Activated CD4-positive, alpha-beta T cell treated with anti-CD3 and anti-CD28 coated beads for 48 hours (primary cell): ENCODE measurements around the gene NDFIP1.

Experiments
- DNase-seq: peaks from one replicate; pipeline ENCODE4 v3.0.0-alpha.2; 2020

Gene NDFIP1

DNA sequence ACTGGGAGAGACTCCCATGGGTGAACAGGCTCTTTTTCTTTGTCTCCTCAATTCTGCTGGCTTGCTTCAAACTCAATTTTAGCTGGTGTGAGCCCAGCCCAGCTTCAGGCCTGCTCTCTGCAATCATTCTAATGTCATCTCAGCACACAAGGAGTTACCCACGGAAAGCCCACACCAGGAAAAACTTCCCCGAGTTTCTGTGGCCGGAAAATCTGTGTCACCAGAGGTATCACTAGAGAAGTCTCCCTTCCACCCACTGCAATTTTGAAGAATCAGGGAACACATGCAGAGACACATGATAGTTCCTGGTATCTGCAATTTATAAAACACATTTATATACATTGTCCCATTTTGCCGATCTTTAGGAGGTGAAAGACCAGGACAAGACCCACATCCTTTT is 13.5 kb upstream of the NDFIP1 start:
- DNase-seq = peak; percentile 78

DNA sequence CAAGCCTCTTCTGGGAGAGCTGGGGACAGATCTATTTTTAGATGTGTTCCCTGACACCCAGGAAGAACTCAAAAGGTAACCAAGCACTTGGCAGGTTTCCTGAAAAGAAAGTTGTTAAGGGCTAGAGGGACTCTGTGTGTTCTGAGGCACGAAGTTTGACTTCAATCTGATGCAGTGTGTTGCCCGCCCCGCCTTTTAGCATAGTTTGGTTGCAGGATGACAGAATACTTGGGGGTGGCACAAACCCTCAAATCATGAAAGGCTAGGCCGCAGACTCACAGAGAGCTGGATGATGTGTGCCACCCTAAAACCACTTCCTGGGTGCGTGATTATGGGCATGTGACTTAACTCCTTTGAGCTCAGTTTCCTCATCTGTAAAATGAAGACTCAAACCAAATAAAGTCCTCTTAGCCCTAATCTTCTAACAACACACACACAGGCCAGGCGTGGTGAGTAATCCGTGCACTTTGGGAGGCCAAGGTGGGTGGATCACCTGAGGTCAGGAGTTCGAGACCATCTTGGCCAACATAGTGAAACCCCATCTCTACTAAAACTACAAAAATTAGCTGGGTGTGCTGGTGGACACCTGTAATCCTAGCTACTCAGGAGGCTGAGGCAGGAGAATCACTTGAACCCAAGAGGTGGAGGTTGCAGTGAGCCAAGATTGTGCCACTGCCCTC is 12.8 kb upstream of the NDFIP1 start:
- DNase-seq = peak; percentile 89

DNA sequence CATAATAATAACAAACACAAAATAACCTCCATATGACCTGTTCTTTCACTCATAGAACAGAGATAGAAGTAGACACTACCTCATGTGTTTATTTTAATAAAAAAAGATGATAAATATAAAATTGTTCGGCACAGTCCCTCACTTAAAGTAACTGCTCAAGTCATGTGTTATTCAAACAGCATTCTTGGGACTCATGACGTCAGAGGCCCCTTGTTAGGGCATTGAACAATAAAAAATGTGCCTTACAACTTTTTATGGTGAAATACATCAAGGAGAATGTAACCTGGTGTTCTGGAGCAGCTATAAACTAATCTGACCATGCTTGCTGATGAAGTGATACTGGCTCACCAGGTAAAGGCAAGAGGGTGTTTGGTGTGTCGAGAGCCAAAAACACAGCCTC is 12.2 kb upstream of the NDFIP1 start:
- no peak for DNase-seq

DNA sequence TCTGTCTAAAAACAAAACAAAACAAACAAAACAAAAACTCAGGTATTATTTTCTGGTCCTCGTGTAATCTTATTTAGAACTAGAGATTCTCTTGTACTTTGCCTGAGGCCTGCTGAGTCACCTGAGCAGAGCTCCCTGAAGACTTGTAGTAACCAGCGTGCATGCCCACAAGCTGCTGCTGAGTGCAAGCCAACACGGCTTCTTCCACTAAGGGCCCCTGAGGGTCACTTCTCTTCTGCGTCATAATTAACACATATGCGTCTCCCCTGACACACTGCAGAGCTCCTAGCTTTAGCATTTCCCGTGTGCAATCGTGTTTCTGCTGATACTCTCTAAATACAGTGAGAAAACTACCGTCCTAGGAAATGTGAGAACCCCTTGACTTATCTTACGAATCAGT is 10.9 kb upstream of the NDFIP1 start:
- peak; percentile 60 for DNase-seq

DNA sequence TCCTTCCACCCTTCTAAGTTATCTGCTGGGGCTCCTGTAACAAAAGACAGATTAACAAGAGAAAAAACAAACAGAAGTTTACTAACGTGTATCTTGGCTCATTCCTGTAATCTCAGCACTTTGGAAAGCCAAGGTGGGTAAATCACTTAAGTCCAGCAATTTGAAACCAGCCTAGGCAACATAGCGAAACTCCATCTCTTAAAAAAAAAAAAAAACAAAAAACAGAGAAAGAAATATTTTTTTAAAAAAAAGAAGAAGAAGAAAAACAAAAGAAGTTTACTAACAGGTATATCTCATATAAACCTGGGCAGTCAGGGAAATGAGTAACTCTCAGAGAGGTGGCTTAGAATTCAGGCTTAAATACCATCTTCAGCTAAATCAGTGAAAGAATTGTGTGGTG is 10.3 kb upstream of the NDFIP1 start:
- DNase-seq = no peak

DNA sequence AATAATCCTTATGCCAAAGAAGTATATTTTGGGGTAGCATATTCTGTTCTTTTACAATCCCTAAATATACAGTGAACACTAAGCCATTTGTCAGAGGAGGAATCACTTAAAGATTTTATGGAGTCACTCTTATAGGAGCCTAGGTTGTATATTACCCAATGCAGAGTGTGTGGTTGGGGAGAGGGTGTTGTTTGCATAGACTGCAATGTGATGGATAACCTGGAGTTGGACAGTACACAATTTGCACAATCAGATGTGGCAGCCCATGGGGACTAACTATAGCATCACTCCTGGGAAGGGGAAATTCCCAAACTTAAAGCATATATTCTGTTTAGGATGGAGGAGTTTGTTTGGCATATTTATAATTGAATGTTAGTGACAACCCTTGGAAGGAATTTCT is 9.6 kb upstream of the NDFIP1 start:
- DNase-seq = no peak

DNA sequence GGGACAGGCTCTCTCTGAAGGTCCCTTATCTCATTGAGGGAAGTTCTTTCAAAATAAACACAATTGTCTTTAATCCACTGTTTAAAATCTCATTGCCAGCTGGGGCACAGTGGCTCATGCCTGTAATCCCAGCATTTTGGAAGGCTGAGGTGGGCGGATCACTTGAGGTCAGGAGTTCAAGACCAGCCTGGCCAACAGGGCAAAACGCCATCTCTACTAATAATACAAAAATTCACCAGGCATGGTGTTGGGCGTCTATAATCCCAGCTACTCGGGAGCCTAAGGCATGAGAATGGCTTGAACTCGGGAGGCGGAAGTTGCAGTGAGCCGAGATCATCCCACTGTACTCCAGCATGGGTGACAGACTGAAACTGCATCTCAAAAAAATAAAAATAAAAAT is 8.3 kb upstream of the NDFIP1 start:
- DNase-seq = no peak

DNA sequence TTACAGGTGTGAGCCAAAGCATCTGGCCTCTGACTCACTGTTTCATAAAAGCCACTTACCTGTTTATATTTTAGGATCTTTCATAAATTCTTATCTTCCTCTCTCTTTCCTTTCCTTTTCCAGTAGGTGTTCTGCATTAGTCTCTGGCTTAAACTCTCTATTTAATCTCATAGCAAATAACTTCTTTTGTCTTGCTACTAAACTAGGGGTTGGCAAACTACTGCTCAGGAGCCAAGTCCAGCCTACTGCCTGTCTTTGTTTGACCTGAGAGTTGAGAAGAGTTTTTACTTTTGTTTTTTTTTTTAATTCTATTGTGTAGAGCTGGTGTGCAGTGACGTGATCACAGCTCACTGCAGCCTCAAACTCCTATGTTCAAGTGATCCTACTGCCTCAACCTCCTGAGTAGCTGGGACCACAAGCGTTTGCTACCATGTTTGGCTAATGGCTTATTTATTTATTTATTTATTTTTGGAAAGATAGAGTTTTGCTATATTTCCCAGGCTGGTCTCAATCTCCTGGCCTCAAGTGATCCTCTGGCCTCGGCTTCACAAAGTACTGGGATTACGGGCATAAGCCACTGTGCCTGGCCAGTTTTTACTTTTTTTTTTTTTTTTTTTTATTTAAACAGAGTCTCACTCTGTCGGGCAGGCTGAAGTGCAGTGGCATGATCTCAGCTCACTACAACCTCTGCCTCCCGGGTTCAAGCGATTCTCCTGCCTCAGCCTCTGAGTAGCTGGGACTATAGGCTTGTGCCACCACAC is 5.4 kb upstream of the NDFIP1 start:
- no peak for DNase-seq

DNA sequence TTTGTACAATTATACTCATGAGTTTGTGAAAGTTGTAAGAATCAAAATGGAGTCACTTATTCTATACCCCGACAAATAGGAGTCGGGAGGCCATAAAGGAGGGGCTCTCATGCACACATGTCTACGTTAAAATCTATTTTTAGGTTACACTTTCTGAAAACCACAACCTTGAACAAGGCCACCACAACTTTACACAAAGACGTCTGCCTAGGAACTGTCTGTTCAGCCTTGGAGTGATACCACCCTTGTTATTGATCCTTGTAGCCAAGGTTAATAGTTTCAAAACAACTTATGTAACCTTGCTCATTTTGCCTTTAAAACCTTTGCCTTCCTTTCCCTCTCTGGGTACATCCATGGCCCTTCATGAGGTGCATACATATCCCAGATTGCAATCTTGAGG is 4.1 kb upstream of the NDFIP1 start:
- no peak for DNase-seq

DNA sequence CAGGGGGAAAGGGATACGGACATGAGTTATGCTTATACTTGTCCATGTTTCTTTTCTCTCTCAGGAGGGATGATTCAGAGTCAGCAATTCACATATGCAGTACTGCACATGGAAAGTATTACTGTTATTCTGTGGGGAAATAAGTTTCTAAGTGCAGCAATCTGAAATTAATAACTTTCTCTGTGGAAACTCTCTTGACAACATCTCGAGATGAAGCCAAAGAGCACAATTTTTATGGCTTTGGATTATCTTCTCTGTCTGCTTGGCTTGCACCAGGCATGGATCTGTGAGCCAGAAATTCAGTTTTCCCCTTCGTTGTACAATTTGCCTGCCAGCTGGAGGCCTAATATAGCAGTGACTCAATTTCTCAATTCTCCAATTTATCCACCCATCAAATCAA is 2.5 kb upstream of the NDFIP1 start:
- no peak for DNase-seq

DNA sequence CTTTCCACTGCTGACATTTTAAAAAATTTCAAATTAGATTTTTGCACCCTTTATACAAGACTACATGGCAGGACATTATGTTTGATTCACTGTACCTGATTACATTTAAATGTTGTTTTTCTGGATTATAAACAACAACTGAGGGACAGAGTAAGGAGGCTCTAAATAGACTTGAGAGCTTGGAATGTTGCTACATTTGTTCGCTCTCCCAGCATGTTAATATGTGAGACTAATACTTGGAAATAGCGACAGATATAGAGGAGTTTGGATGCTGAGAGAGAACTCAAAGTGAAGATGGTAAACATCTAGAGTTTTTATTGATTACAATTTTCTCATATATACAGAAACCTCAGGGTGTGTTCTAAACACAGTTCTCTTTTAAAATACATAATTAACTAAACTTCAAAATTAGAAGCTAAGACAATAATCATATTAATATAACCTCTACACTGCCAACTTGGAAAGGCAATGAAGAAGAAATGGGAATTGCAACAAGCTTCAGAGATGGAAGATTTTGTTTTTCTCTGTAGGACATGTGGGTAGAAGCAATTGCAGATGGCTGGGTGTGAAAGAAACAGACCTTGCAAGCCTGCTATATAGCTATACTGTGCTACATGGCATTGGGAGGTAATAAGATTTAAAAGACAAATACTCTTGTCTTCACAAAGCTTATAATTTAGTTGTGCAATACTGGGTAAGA is 1.4 kb upstream of the NDFIP1 start:
- no peak for DNase-seq

DNA sequence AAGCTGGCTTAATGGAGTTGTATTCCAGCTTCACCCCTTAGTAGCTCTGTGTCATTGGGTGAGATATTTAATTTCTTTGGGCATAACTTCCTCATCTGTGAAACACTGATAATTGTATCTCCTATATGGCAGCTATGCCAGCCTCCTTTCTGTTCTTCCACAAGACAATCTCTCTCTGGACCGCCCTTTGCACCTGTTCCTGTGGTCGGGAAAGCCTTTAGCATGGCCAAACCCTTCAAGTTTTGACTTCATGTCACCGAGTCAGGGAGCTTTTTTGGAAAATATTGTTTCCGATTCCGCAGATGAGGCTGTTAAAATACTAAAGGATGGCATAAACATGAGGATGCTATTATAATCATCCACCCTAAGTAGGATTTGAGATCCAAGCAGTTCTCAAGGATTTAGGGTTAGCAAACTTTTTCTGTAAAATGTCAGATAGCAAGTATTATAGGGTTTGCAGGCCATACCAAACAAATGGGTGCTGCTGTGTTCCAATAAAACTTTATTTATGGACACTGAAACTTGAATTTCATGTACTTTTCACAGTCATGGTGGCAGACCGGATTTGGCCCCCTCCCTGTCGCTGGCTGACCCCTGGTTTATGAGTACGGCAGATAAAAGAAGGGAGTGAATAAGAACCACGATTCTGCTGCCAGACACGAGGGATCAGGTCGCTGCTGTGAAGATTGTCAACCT is 695 bp upstream of the NDFIP1 start:
- DNase-seq = no peak

DNA sequence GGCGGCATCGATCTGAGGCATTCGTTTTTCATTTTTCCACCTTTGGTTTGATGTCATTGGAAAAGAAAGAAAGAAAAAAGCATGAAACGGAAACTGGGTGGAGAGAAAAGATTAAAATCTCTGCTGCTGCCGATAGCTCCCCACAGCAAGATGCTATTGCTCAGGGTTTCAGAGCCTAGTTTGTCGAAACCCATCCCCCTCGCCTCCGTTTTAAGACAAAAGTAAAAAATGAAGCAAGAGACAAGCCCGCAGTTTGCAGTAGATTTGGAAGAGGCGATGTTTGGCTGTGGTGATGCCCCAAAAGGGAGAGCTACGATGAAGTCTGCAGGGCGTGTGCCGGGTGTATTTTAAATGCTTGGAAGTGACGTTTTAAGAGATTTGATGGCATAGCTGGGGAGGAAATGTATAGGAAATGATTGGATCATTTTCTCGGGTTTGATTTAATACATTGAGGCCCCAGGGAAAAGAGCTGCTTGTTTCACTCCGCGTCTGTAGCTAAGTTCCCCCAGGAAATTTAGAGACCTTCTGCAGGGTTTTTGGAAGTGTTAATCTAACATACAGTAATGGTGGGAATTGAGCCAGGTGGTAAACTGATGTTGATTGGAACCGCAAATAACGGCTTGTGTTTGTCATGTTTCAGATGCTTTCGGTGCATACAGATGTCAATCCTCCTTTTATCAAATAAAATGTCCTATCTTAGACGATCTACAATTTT is 909 bp downstream of the NDFIP1 start:
- DNase-seq = no peak

DNA sequence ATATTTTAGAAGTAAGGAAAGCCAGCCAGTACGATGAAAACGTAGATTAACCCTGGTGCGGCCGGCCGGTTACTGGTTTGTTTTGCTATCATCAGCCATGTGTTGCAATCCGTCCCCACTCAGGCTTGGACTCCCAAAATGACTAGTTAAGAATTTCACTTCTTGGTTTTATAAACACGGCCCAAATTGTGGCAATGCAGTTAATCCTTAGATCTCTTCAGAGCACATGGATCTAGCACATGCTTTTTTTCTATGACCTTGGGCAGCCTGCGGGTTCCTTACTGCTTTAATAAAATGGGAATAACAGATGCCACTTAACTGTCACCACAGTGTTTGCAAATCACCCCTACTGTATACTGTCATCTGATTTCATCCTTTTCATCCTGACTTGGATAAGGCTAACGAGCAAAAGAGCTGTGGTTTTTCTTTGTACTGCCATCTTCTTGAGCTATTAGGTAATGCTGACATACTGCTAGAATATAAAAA is 1.5 kb downstream of the NDFIP1 start:
- peak; percentile 59 for DNase-seq

DNA sequence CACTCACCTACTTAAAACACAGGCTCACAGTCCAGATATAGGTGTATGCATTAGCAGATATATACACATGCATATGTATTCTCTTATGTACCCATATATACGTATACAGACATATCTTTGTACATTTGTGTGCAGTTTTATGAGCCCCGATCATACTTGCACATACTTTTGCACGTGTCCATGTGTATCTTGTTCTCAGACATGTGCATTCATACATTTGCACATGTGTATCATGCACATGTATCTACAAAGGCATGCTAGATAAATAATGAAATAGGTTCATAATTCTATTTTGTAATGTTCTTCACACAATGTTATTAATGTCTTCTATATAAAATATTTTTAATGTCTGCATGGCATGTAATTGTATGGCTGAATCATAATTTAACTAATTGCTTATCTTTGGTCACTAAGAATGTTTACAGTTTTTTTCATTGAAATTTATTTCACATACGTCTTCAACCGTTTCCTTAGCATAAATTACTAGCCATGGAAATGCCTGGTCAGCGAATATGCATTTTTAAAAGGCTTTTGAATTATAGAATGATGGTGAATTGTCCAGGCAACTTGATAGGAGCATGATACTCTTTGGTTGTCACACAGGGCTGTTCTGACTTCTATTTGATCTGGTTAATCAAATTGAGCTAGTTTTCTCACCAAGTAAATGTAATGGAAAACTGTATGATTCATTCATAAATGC is 2.6 kb downstream of the NDFIP1 start:
- DNase-seq = no peak

DNA sequence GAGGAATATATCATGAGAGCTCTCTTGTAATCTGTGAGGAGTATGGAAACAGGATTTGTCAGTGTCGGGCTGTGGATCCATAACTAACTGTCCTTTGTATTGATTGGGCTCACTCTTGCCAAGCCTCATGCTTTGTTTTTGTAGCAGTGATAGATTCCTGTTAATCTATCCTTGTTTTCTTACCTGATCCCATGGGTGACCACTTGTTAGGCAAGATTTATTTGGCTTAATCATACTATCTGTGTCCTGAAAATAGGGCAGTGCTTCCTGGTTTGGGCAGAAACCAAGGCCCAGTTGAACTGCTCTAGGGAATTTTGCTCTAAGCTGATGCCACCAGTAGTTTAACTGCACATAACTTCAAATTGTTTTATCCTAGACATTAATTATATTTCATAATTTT is 6.1 kb downstream of the NDFIP1 start:
- no peak for DNase-seq

DNA sequence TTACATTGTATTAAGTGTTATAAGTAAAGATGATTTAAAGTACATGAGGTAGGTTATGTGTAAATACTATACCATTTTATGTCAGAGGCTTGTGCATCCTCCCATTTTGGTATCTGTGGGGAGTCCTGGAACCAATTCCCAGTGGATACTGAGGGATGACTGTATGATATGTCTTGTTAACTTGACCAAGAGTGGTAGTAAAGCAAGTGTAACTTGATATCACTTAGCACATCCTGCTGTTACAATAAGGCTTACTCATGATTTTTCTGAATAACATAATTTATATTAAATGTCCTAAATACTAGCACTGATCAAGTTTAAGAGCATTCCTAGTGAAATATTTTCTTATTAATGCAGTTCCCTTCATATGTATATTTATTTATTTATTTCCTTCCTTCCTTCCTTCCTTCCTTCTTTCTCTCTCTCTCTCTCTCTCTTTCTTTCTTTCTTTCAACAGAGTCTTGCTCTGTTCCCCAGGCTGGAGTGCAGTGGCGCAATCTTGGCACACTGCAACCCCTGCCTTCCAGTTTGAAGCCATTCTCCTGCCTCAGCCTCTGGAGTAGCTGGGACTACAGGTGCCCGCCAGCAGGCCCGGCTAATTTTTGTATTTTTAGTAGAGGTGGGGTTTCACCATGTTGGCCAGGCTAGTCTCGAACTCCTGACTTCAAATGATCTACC is 7.5 kb downstream of the NDFIP1 start:
- DNase-seq = no peak

DNA sequence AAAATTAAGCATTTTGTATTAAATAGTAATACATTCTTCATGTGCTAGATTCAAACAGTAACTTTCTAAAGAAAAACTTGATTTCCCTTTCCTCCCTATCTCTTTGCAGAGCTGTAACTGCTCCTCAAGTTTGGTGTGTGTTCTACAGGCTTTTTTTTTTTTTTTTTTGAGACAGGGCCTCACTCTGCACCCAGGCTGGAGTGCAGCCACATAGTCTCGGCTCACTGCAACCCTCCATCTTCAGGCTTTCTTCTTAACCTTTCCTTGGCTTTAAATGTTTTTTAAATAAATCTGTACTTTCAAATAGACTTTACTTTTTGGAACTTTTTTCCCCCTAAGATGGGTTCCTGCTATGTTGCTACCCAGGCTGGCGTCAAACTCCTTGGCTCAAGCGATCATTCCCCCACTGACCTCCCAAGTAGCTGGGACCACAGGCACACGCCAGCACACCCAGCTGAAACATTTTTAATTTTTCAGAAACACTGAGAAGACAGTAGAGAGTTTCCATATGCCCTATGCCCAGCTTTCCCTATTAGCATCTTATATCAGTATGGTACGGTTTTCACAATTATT is 9.1 kb downstream of the NDFIP1 start:
- no peak for DNase-seq

DNA sequence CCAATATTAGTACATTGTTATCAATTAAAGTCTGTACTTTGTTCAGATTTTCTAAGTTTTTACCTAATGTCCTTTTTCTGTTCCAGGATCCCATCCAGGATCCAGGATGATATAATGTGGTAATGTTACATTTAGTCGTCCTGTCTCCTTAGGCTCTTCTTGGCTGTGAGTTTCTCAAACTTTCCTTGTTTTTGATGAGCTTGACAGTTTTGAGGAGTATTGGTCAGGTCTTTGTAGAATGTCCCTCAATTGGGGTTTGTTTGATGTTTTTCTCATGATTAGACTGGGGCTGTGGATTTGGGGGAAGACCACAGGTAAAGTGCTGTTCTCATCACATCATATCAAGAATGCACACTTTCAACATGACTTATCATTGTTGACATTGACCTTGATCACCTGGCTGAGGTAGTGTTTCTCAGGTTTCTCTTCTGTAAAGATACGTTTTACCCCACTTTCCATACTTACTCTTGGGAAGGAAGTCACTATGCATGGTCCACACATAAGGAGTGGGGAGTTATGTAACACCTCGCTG is 9.6 kb downstream of the NDFIP1 start:
- no peak for DNase-seq

DNA sequence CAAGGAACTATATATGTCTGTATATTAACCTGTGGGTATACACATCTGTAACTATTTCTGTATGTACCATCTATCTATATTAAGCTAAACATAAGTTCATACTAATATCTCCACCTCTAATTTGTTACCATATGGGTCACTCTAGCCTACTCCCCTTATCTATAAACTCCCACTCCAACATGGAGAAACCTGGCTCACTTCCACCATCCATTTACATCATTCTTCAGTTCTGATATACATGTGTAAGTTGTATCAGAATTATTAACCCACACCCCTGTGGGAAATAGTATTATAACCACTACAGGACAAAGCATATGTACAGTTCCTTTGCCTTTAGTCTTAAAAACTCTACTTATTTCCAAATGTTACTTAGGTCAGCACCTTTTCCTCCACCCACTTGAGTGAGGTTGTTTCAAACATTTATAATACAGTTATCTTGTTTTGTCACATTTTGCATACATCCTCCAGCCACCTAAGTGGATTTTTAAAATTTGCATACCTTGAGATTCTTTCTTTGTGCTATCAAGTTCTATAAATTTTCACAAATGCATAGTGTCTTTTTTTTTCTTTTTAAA is 10.6 kb downstream of the NDFIP1 start:
- no peak for DNase-seq
